GM21737 (cell line): ENCODE data around the gene ESRRB.

Experiments
- ATAC-seq: cut with Tn5 transposase; IDR thresholded peaks from one replicate; pipeline ENCODE4 v1.9.1; 2021; ENCODE audit warnings: mild to moderate bottlenecking, moderate library complexity; ENCODE audit not compliant: unreplicated experiment

ESRRB gene

GRCh38 chr14:76491172-76491930, 115.4 kb downstream of the ESRRB start:
- ATAC-seq, result no peak

GRCh38 chr14:76495983-76496382, 120.0 kb downstream of the ESRRB start:
- ATAC-seq, result no peak

DNA sequence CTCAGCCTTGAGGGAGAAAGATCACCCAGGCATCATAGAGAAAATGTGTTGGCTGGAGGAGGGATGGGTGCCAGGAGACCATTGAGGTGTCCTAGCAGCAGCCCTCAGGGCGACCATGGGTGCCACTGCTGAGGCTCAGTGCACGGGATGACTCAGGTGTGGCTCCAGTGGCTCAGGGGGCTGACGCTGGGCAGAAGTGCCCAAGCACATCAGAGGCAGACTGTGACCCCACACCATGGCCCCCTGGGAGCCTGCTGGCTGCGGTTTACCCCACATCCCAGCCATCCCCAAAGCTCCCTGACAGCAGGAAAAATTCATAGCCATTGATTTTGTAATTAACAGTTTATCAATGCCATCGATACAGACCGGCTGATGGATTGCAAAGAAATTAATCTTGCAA, 120.7 kb downstream of the ESRRB start:
- no peak for ATAC-seq

GRCh38 chr14:76497550-76498462, 121.9 kb downstream of the ESRRB start:
- ATAC-seq, result no peak

- no peak for ATAC-seq
Observed at GRCh38 chr14:76498463-76498935, 122.6 kb downstream of the ESRRB start.

DNA sequence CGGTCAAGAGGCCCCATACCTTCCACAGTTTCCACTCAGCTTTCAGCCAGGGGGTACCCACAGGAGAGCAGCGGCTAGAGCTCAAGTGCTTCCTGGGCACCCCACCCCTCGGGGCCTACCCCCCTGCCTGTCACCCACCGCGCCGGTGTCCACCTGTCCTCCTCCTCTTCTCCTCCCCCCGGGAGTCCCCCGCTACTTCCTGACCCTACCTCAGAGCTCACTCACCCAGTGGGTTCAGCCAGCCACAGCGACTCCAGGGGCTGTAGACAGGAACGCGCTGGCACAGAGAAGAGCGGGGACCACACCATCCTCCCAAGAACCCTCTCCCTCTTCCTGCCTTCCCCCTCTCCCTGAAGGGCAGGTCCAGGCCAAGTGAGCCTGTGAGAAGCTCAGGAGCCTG, 123.0 kb downstream of the ESRRB start:
- ATAC-seq, result no peak

DNA sequence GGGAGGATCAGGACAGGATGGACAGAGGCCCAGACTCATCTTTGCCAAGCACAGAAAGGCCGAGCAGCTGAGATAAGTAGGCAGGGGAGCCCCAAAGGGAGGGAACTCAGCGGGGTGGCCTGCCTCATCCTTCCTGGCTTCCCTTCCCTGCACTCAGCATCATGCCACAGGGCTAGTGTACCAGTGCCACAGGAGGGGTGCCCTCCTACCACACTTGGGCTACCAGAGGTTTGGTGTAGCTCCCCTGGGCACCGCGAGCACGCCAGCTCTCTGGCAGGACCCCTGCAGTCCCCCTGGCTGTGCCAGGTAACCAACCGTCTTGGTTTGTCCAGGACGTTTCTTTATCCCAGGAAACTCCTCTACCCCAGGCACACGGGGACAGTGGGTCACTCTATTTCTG, 123.5 kb downstream of the ESRRB start:
- no peak for ATAC-seq

- no peak for ATAC-seq
Observed at GRCh38 chr14:76500011-76500410, 124.1 kb downstream of the ESRRB start.

GRCh38 chr14:76500480-76500879, 124.5 kb downstream of the ESRRB start:
- ATAC-seq, result no peak

GRCh38 chr14:76501156-76501720, 125.3 kb downstream of the ESRRB start:
- ATAC-seq, result no peak

- no peak for ATAC-seq
Observed at GRCh38 chr14:76502219-76502618, 126.3 kb downstream of the ESRRB start.

GRCh38 chr14:76502638-76503037, 126.7 kb downstream of the ESRRB start:
- no peak for ATAC-seq

DNA sequence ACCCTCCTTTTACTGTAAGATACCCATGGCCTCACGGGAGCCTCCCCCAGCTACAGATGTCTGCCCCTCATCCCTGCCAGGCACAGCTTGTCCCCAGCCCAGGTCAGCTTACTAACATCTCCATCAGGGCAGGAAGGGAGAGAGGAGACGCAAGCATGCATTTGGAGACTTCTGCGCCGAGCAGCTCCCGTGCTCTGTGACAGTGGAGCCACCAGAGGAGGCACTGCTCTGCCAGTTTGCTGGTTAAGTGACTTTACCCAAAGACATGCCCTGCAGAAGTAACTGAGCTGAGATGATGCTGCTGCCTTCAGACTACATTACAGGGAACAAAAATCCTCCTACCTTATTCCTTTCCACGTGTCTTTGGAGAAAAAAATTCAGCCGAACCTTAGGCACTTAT, 133.4 kb downstream of the ESRRB start:
- ATAC-seq, result no peak

DNA sequence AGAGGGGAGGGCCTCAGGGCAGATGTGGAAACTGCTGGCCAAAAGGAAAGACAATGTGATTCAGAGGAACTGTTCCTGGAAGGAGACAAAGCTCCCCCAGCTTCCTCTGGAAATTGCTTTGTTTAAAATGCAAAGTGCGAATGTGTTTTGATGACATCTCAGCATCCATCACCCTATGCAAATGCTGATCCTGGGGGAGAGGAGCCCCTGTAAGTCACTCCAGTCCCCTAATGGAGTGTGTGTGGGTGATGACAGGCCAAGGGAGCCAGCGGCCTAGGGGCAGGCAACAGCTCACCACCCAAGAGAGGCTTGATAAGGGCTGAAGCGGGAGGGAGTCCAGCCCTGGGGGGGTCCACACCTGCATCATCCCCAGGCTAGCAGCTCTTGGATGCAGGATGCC, 134.2 kb downstream of the ESRRB start:
- ATAC-seq, result no peak

DNA sequence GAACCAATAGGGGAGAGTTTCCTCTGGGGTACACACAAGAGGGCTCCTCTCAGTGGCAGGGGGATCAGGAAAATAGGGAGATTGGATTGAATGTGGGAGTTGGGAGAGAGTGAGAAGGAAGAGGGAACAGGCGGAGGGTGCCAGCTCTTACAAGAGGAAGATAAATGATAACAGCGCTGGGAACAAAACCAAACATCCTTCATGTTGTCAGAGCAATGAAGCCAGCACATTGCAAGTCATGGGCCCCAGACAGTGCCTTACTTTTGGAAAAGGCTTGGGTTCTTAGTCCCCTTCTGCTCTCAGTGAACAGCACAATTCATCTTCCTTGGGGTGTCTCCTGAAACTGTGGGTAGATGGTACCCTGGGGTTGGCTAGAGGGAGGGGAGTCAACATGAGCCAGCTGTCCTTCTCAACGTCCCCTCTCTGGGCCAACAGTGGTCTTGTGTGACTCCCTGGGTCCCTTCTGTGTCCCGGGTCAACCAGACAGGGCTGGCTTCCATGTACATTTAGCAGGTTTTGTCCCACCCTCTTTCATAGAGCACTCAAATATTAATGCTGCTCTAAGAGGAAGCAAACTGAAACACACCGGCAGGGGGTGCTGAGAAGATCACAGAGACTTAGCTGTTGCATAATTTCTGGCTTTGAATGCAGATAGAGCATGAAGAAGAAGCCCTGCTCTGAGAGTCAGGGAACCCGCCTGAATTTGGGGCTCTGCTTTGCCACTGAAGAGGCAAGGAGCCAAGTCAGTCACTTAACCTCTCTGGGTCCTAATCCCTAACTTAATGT, 138.5 kb downstream of the ESRRB start:
- ATAC-seq, result no peak

- no peak for ATAC-seq
Observed at GRCh38 chr14:76516884-76517283, 140.9 kb downstream of the ESRRB start.

DNA sequence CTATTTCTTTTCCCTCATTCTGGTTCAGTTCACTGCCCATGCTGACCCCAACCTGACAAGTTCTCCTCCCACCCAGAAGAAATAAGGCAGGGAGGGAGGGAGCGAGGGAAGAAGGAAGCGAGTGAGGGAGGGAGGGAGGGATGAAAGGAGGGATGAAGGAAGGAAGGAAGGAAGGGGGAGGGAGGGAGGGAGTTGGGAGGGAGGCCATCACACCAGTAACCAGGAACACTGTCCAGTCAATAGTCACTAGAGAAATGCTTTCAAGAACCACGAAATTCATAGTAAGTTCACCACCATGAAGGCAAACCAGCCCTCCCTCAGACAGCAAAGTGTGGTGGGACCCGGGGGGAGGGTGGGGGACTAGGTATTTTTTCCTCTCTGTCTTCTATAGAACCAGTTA, 142.4 kb downstream of the ESRRB start:
- no peak for ATAC-seq

DNA sequence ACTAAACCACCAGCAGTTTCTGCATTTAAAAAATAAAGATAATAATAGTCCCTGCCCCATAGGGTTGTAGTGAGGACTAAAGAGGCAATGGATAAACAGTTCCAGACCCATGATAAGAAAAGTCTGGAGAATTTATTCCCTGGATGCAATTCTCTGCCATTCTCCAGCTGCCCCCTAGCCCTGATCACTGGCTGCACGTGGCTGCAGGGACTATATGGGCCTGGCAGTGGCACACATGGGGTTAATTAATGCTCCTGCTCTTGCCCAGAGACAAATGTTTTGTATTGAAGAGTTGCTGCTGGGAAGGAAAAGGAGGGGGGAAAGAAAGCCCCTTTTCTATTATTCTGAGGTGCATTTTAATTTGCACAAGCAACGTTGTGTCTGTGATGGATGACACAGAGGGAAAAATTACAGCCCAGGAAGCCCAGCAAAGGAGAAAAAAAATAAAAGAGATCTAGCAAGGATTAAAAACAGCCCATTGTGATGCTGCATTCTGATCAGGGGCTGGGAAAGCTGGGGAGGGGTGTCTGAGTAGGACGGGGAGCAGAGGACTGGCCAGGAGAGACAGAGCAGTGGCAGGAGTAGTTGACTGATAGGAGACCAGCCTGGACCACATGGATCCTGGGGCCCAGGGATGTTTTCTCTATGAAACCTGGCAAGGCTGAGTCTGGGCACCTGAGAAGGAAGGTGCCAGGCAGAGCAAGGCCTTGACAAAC, 149.3 kb downstream of the ESRRB start:
- ATAC-seq, result no peak

DNA sequence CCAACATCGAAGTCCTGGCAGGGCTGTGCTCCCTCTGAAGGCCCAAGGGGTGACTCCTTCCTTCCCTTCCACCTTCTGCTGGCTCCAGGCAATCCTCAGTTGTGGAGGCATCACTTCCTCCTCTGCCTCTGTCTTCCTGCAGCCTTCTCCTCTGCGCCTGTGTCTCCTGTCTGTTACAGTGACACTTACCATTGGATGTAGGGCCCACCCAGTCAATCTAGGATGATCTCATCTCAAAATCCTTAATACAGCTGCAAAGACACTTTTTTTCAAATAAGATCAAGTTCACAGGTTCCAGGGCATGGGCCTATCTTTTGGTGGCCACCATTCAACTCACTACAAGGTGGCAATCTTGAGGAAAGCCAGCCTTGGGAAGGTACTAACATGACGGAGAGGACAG, 155.1 kb downstream of the ESRRB start:
- ATAC-seq, result no peak

GRCh38 chr14:76531821-76532318, 155.9 kb downstream of the ESRRB start:
- ATAC-seq, result no peak
